K562 (cell line): Measurements from ENCODE around the gene TRAIP. TPM values are rescaled to one million over a fixed set of nuclear protein-coding genes. Genes with fewer than 3 reads are reported as not detected.

ENCODE experiments used
- ARHGAP35 ChIP-seq: fragments of 450-650 bp; IDR thresholded peaks from 2 replicates; pipeline ENCODE4 v1.6.1; 2018; ENCODE audit not compliant: partially characterized antibody
- EP400 ChIP-seq: fragments of 450-650 bp; IDR thresholded peaks from 2 replicates; pipeline ENCODE4 v1.6.1; 2017; ENCODE audit warnings: antibody characterized with exemption, mild to moderate bottlenecking, moderate library complexity
- HDAC2 ChIP-seq: fragments of 450-650 bp; IDR thresholded peaks from 2 replicates; pipeline ENCODE4 v1.6.1; 2016; ENCODE audit warnings: mild to moderate bottlenecking
- NFATC3 ChIP-seq: fragments of 450-650 bp; IDR thresholded peaks from 2 replicates; pipeline ENCODE4 v1.6.1; 2017; ENCODE audit warnings: mild to moderate bottlenecking
- POLR2AphosphoS2 ChIP-seq: IDR thresholded peaks from 2 replicates; pipeline ENCODE4 v1.6.1; 2012; ENCODE audit warnings: low read length, improper control_type of control experiment
- TEAD4 ChIP-seq, 2 experiments: sonication (generic) in 1 of 2; formaldehyde crosslinking in 1 of 2; IDR thresholded peaks; 2 replicates each; pipeline versions ENCODE4 v1.6.1 to v1.8.0; 2012 to 2022; ENCODE audit warnings: borderline replicate concordance in 1 of 2, inconsistent platforms in 1 of 2, low read length in 1 of 2, mild to moderate bottlenecking in 1 of 2, missing genetic modification reagents in 1 of 2
- ZBTB43 ChIP-seq: sonication (generic); formaldehyde crosslinking; IDR thresholded peaks from 2 replicates; pipeline ENCODE4 v1.8.0; 2023; ENCODE audit warnings: mild to moderate bottlenecking, missing genetic modification reagents
- ZC3H4 ChIP-seq: sonication (generic); formaldehyde crosslinking; IDR thresholded peaks from 2 replicates; pipeline ENCODE4 v1.9.0; 2021; ENCODE audit warnings: missing genetic modification reagents, borderline replicate concordance
- ZKSCAN8 ChIP-seq: fragments of 200-800 bp; sonication (Bioruptor generic); IDR thresholded peaks from 2 replicates; pipeline ENCODE4 v1.6.1; 2016; ENCODE audit warnings: missing genetic modification characterization, missing compliant biosample characterization
- ZNF512 ChIP-seq: IDR thresholded peaks from 2 replicates; pipeline ENCODE4 v1.6.1; 2016; ENCODE audit warnings: missing genetic modification characterization, missing compliant biosample characterization
- ZNF609 ChIP-seq: sonication (generic); formaldehyde crosslinking; IDR thresholded peaks from 2 replicates; pipeline ENCODE4 v1.8.1; 2023; ENCODE audit warnings: missing genetic modification reagents, mild to moderate bottlenecking, borderline replicate concordance
- ZNF668 ChIP-seq: fragments of 250-450 bp; sonication (Bioruptor Pico); IDR thresholded peaks from 2 replicates; pipeline ENCODE4 v1.8.0; 2022; ENCODE audit warnings: mild to moderate bottlenecking, inconsistent platforms
- ZNF79 ChIP-seq: fragments of 250-450 bp; sonication (Bioruptor Pico); IDR thresholded peaks from 2 replicates; pipeline ENCODE4 v1.4.0; 2020; ENCODE audit warnings: low read depth, mild to moderate bottlenecking, moderate library complexity
- polyA plus RNA-seq, 8 experiments: library from polyadenylated mRNA; depleted of rRNA in 4 of 8; stranded (reverse) in 5 of 8; unstranded in 3 of 8; fragments of >200 nt; fragmentation: Nextera tagmentation in 2 of 8; fragmentation: Illumina TruSeq in 1 of 8; extraction: Ambion mirVana in 2 of 8; extraction: Trizol in 1 of 8; gene quantifications; 2 replicates each; pipeline versions ENCODE4 v1.2.1 to v1.2.3, GENCODE V29; 2011 to 2014; ENCODE audit warnings: inconsistent platforms in 1 of 8, missing spikeins in 1 of 8
- total RNA-seq, 7 experiments: library from RNA; depleted of rRNA in 6 of 7; stranded (reverse); fragments of >200 nt in 6 of 7; fragmentation: Illumina TruSeq in 2 of 7; extraction: Trizol in 2 of 7; gene quantifications; 2 replicates each; pipeline versions ENCODE4 v1.2.1 to v1.2.3, GENCODE V29; 2011 to 2021; ENCODE audit warnings: low replicate concordance in 1 of 7
- TF ChIP-seq, protein P1 (sequence below): fragments of 200-800 bp; sonication (Bioruptor generic); IDR thresholded peaks from 2 replicates; pipeline ENCODE4 v1.6.1; 2017; ENCODE audit warnings: missing genetic modification characterization, missing compliant biosample characterization
- TF ChIP-seq, protein P2 (sequence below): fragments of 450-650 bp; IDR thresholded peaks from 2 replicates; pipeline ENCODE4 v1.6.1; 2016; ENCODE audit warnings: mild to moderate bottlenecking

The TRAIP gene
- total and polyA plus RNA-seq, 9 of the 15 experiments (the other 6 are each of a cell fraction or from before 2014, with no cell fraction given): 14.3 to 38.6 (median 21.2) TPM

- no peak for TF ChIP-seq ZBTB43
- no peak for TF ChIP-seq ZKSCAN8
- TF ChIP-seq TEAD4 (IDR thresholded peaks at IDR 0.05; ENCODE audit: low read length): no peak
- TF ChIP-seq TEAD4 (CRISPR knock-in tag; IDR thresholded peaks at IDR 0.05; ENCODE audit: borderline replicate concordance): no peak
- no peak for TF ChIP-seq ZNF609 (CRISPR knock-in tag)
- TF ChIP-seq HDAC2: 0 out of 2 replicates have a peak, but pooled peaks have one; percentile 31
- TF ChIP-seq POLR2AphosphoS2: no peak
- no peak for TF ChIP-seq NFATC3
- TF ChIP-seq ZNF668 (CRISPR knock-in tag): no peak
- TF ChIP-seq ZNF79 (CRISPR knock-in tag): no peak
- TF ChIP-seq EP400: peak; percentile 68
- TF ChIP-seq ARHGAP35: no peak
- no peak for TF ChIP-seq ZC3H4
- TF ChIP-seq, protein P1, sequence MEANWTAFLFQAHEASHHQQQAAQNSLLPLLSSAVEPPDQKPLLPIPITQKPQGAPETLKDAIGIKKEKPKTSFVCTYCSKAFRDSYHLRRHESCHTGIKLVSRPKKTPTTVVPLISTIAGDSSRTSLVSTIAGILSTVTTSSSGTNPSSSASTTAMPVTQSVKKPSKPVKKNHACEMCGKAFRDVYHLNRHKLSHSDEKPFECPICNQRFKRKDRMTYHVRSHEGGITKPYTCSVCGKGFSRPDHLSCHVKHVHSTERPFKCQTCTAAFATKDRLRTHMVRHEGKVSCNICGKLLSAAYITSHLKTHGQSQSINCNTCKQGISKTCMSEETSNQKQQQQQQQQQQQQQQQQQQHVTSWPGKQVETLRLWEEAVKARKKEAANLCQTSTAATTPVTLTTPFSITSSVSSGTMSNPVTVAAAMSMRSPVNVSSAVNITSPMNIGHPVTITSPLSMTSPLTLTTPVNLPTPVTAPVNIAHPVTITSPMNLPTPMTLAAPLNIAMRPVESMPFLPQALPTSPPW (CRISPR knock-in tag): peak; percentile 69
- no peak for TF ChIP-seq ZNF512 (tag)
- TF ChIP-seq, protein P2, sequence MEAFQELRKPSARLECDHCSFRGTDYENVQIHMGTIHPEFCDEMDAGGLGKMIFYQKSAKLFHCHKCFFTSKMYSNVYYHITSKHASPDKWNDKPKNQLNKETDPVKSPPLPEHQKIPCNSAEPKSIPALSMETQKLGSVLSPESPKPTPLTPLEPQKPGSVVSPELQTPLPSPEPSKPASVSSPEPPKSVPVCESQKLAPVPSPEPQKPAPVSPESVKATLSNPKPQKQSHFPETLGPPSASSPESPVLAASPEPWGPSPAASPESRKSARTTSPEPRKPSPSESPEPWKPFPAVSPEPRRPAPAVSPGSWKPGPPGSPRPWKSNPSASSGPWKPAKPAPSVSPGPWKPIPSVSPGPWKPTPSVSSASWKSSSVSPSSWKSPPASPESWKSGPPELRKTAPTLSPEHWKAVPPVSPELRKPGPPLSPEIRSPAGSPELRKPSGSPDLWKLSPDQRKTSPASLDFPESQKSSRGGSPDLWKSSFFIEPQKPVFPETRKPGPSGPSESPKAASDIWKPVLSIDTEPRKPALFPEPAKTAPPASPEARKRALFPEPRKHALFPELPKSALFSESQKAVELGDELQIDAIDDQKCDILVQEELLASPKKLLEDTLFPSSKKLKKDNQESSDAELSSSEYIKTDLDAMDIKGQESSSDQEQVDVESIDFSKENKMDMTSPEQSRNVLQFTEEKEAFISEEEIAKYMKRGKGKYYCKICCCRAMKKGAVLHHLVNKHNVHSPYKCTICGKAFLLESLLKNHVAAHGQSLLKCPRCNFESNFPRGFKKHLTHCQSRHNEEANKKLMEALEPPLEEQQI: no peak
These were observed 69.8 kb downstream of the TRAIP start, which contains the start of gene IP6K1 (continued) for GRCh38 chr3:49786357-49787181.
